ENCODE data around the gene GAB4.

- no peak for TF ChIP-seq CTCF (conservative IDR thresholded peaks at IDR 0.05; ENCODE audit: low read depth, low read length)
- TF ChIP-seq, protein P1, sequence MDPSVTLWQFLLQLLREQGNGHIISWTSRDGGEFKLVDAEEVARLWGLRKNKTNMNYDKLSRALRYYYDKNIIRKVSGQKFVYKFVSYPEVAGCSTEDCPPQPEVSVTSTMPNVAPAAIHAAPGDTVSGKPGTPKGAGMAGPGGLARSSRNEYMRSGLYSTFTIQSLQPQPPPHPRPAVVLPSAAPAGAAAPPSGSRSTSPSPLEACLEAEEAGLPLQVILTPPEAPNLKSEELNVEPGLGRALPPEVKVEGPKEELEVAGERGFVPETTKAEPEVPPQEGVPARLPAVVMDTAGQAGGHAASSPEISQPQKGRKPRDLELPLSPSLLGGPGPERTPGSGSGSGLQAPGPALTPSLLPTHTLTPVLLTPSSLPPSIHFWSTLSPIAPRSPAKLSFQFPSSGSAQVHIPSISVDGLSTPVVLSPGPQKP (IDR thresholded peaks at IDR 0.05; ENCODE audit: borderline replicate concordance, low read depth, low read length) = no peak
- TF ChIP-seq POLR2A (IDR thresholded peaks at IDR 0.05; ENCODE audit: low read depth, low read length) = no peak
- TF ChIP-seq MXI1 (IDR thresholded peaks at IDR 0.05; ENCODE audit: borderline replicate concordance, low read depth, low read length) = no peak
- no peak for TF ChIP-seq RFX5 (IDR thresholded peaks at IDR 0.05; ENCODE audit: low read depth, low read length)
- TF ChIP-seq CHD1 (IDR thresholded peaks at IDR 0.05; ENCODE audit: low read depth, low read length) = no peak
- no peak for TF ChIP-seq SMC3 (IDR thresholded peaks at IDR 0.05; ENCODE audit: low read depth, low read length)
- no peak for TF ChIP-seq RAD21 (IDR thresholded peaks at IDR 0.05; ENCODE audit: low read length)
- no peak for TF ChIP-seq NFE2L2 (IDR thresholded peaks at IDR 0.05; ENCODE audit: low read depth, low read length)
- no peak for TF ChIP-seq CEBPB (IDR thresholded peaks at IDR 0.05; ENCODE audit: low read depth, low read length)
- no peak for TF ChIP-seq RCOR1 (IDR thresholded peaks at IDR 0.05; ENCODE audit: insufficient replicate concordance, low read length)
- TF ChIP-seq, protein P2, sequence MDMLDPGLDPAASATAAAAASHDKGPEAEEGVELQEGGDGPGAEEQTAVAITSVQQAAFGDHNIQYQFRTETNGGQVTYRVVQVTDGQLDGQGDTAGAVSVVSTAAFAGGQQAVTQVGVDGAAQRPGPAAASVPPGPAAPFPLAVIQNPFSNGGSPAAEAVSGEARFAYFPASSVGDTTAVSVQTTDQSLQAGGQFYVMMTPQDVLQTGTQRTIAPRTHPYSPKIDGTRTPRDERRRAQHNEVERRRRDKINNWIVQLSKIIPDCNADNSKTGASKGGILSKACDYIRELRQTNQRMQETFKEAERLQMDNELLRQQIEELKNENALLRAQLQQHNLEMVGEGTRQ (IDR thresholded peaks at IDR 0.05; ENCODE audit: low read depth, low read length) = no peak
- no peak for TF ChIP-seq BHLHE40 (IDR thresholded peaks at IDR 0.05; ENCODE audit: low read depth, low read length)
- no peak for TF ChIP-seq MAZ (IDR thresholded peaks at IDR 0.05; ENCODE audit: borderline replicate concordance, low read depth, low read length)
Observed at GRCh38 chr22:16968218-16968595, 39.8 kb downstream of the GAB4 start.

Data from IMR-90 (cell line).